ENCODE data around the gene SCUBE3.

The SCUBE3 gene

DNA sequence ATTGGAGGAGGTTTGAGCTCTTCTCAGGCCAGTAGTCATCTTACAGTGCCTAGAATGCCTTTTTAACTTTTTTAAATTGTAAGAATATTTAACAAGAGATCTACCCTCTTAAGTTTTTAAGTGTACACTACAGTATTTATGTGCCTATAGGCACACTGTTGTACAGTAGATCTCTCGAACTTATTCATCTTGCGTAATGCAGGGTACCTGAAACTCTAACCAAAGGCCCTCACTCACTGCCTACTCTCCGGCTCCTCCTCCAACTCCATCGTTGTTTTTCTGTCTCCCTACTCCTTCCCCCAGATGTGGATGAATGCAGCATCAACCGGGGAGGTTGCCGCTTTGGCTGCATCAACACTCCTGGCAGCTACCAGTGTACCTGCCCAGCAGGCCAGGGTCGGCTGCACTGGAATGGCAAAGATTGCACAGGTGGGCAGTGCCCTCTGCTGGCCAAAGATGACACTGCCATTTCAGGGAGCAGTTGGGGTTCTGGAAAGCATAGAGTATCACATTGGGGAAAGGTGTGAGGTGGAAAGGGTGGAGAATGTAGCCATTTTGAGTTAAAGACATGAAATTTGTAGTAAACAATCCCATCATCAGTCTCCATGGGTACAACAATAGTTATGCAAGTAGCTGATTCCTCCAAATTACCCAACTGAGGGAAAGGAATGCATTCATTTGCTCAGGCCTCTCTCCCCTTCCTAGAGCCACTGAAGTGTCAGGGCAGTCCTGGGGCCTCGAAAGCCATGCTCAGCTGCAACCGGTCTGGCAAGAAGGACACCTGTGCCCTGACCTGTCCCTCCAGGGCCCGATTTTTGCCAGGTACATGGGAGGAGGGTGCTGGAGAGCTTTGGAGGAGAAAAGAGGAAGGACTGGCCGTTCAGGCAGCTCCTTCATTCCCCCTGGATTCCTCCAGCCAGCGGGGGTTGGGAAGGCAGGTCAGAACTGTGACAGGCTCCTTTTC is 27.4 kb downstream of the SCUBE3 start:
- H3K27ac ChIP-seq, result no peak overlapping the region
- no peak for DNase-seq (ENCODE audit: low read depth, low spot score)
- no peak overlapping the region for H3K9ac ChIP-seq (ENCODE audit: insufficient read length)
- H3K9me3 ChIP-seq (ENCODE audit: low read depth, low read length), result no peaks in the 10 kb centered on the region
- TF ChIP-seq FOXP2 (optimal IDR thresholded peaks at IDR 0.05; ENCODE audit: control extremely low read depth, extremely low read length, insufficient read depth) (no peak), EZH2 (IDR thresholded peaks at IDR 0.05) (no peak), POLR2AphosphoS5 (IDR thresholded peaks at IDR 0.05; ENCODE audit: borderline replicate concordance, low read depth, low read length) (no peak)
- H3K4me3 ChIP-seq, result no peak overlapping the region
- H3K36me3 ChIP-seq (ENCODE audit: insufficient read depth, low read length), result peaks cover 7% of the 10 kb centered on the region; the same call in 1 of the 2 replicates

DNA sequence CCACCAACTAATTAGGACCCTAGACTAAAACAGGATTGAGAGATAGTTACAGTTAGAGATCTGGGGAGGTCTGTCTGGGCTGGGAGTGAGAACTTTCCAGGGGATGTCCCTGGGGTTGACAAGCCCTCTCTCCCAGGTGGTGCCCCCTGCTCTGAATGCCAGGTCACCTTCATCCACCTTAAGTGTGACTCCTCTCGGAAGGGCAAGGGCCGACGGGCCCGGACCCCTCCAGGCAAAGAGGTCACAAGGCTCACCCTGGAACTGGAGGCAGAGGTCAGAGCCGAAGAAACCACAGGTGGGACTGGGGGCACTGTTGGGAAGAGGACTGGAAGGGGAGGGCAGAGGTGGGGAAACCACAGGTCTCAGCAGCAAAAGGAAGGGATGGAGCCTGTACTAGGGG is 28.7 kb downstream of the SCUBE3 start:
- TF ChIP-seq FOXP2 (optimal IDR thresholded peaks at IDR 0.05; ENCODE audit: control extremely low read depth, extremely low read length, insufficient read depth) (no peak), EZH2 (IDR thresholded peaks at IDR 0.05) (no peak), POLR2AphosphoS5 (IDR thresholded peaks at IDR 0.05; ENCODE audit: borderline replicate concordance, low read depth, low read length) (no peak)
- H3K9ac ChIP-seq (ENCODE audit: insufficient read length), result no peak overlapping the region
- no peak overlapping the region for H3K4me3 ChIP-seq
- peaks cover 9% of the 10 kb centered on the region; the same call in 1 of the 2 replicates for H3K36me3 ChIP-seq (ENCODE audit: insufficient read depth, low read length)
- no peaks in the 10 kb centered on the region for H3K9me3 ChIP-seq (ENCODE audit: low read depth, low read length)
- no peak overlapping the region for H3K27ac ChIP-seq
- DNase-seq (ENCODE audit: low read depth, low spot score), result no peak

DNA sequence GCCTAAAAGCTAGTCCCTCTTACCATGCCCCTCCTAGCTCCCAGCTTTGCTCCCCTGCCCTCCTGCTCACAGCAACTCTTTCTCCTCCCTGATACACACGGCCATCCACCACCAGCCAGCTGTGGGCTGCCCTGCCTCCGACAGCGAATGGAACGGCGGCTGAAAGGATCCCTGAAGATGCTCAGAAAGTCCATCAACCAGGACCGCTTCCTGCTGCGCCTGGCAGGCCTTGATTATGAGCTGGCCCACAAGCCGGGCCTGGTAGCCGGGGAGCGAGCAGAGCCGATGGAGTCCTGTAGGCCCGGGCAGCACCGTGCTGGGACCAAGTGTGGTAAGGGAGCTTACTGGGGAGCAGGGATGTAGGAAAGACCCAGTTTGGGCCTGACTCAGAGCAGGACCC is 29.1 kb downstream of the SCUBE3 start:
- H3K9ac ChIP-seq (ENCODE audit: insufficient read length), result no peak overlapping the region
- peaks cover 9% of the 10 kb centered on the region; the same call in 1 of the 2 replicates for H3K36me3 ChIP-seq (ENCODE audit: insufficient read depth, low read length)
- H3K4me3 ChIP-seq, result no peak overlapping the region
- TF ChIP-seq FOXP2 (optimal IDR thresholded peaks at IDR 0.05; ENCODE audit: control extremely low read depth, extremely low read length, insufficient read depth) (no peak), EZH2 (IDR thresholded peaks at IDR 0.05) (no peak), POLR2AphosphoS5 (IDR thresholded peaks at IDR 0.05; ENCODE audit: borderline replicate concordance, low read depth, low read length) (no peak)
- H3K27ac ChIP-seq, result no peak overlapping the region
- DNase-seq (ENCODE audit: low read depth, low spot score), result no peak
- no peaks in the 10 kb centered on the region for H3K9me3 ChIP-seq (ENCODE audit: low read depth, low read length)

DNA sequence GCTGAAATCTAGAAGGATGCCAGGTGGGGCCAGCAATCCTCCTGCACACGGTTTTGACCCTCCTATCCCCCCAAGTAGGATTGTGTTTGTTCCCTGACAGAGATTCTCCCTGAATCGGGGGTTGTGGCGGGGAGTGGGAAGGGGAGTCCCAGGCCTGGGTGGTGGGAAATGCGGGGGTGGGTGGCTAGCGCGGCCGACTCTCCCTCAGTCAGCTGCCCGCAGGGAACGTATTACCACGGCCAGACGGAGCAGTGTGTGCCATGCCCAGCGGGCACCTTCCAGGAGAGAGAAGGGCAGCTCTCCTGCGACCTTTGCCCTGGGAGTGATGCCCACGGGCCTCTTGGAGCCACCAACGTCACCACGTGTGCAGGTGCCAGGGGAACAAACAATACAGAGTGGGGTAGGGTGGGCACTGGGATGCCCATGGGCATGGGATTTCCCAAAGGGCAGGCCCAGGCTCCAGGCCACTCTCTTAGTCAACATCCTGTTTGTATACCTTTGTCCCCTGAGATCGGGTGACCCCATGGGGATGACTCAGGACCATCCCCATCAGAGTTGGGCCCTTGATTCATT is 29.7 kb downstream of the SCUBE3 start:
- DNase-seq (ENCODE audit: low read depth, low spot score), result no peak
- peaks cover 9% of the 10 kb centered on the region; the same call in 1 of the 2 replicates for H3K36me3 ChIP-seq (ENCODE audit: insufficient read depth, low read length)
- H3K9ac ChIP-seq (ENCODE audit: insufficient read length), result no peak overlapping the region
- no peak for TF ChIP-seq FOXP2 (optimal IDR thresholded peaks at IDR 0.05; ENCODE audit: control extremely low read depth, extremely low read length, insufficient read depth)
- H3K27ac ChIP-seq, result no peak overlapping the region
- H3K4me3 ChIP-seq, result no peak overlapping the region
- no peaks in the 10 kb centered on the region for H3K9me3 ChIP-seq (ENCODE audit: low read depth, low read length)

DNA sequence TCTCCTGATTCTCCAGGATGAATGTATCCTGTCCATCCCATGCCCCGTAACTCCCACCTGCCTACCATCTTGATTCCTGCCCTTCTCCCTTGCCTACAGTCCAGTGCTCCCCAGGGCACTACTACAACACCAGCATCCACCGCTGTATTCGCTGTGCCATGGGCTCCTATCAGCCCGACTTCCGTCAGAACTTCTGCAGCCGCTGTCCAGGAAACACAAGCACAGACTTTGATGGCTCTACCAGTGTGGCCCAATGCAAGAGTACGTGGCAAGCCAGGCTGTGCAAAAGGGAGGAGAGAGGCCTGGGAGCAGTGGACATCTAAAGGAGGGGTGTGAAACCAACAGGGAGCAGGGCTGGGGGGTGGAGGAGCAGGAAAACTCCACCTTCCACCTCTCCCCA is 30.8 kb downstream of the SCUBE3 start:
- no peak overlapping the region for H3K4me3 ChIP-seq
- H3K27ac ChIP-seq, result no peak overlapping the region
- no peak for DNase-seq (ENCODE audit: low read depth, low spot score)
- H3K9ac ChIP-seq (ENCODE audit: insufficient read length), result no peak overlapping the region
- TF ChIP-seq POLR2AphosphoS5 (IDR thresholded peaks at IDR 0.05; ENCODE audit: borderline replicate concordance, low read depth, low read length) (no peak), FOXP2 (optimal IDR thresholded peaks at IDR 0.05; ENCODE audit: control extremely low read depth, extremely low read length, insufficient read depth) (no peak), EZH2 (IDR thresholded peaks at IDR 0.05) (no peak)
- peaks cover 9% of the 10 kb centered on the region; the same call in 1 of the 2 replicates for H3K36me3 ChIP-seq (ENCODE audit: insufficient read depth, low read length)
- no peaks in the 10 kb centered on the region for H3K9me3 ChIP-seq (ENCODE audit: low read depth, low read length)

DNA sequence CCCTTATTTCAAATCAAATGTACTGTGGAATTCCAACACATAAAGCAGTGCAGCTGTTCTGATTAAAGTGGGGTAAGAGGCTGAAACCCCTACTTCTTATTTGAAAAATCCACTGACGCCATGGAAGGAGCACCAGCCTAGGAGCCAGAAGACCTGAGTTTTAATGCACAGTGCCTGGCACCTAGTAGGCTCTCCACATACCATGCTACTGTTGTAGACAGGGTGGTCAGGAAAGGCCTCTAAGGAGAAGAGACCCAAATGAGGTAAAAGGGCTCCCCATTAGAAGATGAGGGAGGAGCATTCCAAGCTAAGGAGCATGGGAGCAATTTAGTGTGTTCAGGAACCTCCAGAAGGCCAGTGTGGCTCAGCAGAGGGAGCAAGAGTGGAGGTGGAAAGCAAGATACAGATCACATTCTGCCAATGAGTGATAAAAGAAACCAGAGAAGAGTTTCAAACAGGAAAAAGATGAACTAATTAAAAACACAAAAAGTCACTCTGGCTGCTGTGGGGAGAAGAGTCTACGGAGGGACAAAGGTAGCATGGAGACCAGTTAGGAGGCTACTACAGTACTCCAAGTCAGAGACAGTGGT is 34.0 kb downstream of the SCUBE3 start:
- TF ChIP-seq FOXP2 (optimal IDR thresholded peaks at IDR 0.05; ENCODE audit: control extremely low read depth, extremely low read length, insufficient read depth), result no peak
- TF ChIP-seq POLR2AphosphoS5 (IDR thresholded peaks at IDR 0.05; ENCODE audit: borderline replicate concordance, low read depth, low read length), result no peak
- no peak for TF ChIP-seq EZH2 (IDR thresholded peaks at IDR 0.05)
- no peak overlapping the region for H3K4me3 ChIP-seq
- no peak for DNase-seq (ENCODE audit: low read depth, low spot score)
- no peaks in the 10 kb centered on the region for H3K9me3 ChIP-seq (ENCODE audit: low read depth, low read length)
- peak overlapping the region; percentile 10; the same call in 1 of the 2 replicates for H3K27ac ChIP-seq
- H3K9ac ChIP-seq (ENCODE audit: insufficient read length), result no peak overlapping the region
- peaks cover 9% of the 10 kb centered on the region; the same call in 1 of the 2 replicates for H3K36me3 ChIP-seq (ENCODE audit: insufficient read depth, low read length)

DNA sequence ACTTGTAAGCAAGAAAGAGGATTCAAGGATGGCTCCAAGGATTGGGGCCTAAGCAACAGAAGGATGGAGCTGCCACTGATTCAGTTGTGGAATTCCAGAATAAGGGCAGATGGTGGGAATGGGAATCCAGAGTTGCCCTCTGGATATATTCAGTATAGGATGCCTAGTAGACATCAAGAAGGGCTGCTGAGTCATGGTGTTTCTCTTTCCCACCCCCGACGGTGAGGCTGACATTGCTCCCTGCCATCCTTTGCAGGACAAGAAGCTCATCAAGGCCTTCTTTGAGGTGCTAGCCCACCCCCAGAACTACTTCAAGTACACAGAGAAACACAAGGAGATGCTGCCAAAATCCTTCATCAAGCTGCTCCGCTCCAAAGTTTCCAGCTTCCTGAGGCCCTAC is 34.5 kb downstream of the SCUBE3 start:
- Histone ChIP-seq H3K9me3 (ENCODE audit: low read depth, low read length) (no peaks in the 10 kb centered on the region), H3K9ac (ENCODE audit: insufficient read length) (no peak overlapping the region), H3K4me3 (no peak overlapping the region), H3K36me3 (ENCODE audit: insufficient read depth, low read length) (peaks cover 9% of the 10 kb centered on the region; the same call in 1 of the 2 replicates), H3K27ac (0 out of 2 replicates have a peak overlapping the region, but pooled peaks have one; percentile 10)
- DNase-seq (ENCODE audit: low read depth, low spot score), result no peak
- TF ChIP-seq EZH2 (IDR thresholded peaks at IDR 0.05) (no peak), FOXP2 (optimal IDR thresholded peaks at IDR 0.05; ENCODE audit: control extremely low read depth, extremely low read length, insufficient read depth) (no peak), POLR2AphosphoS5 (IDR thresholded peaks at IDR 0.05; ENCODE audit: borderline replicate concordance, low read depth, low read length) (no peak)

DNA sequence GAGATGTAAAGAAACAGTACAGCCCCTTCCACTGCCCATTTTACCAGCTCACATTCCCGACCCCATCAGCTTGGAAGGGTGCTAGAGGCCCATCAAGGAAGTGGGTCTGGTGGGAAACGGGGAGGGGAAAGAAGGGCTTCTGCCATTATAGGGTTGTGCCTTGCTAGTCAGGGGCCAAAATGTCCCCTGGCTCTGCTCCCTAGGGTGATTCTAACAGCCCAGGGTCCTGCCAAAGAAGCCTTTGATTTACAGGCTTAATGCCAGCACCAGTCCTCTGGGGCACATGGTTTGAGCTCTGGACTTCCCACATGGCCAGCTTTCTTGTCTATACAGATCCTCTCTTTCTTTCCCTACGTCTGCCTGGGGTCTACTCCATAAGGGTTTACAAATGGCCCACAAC is 35.2 kb downstream of the SCUBE3 start:
- TF ChIP-seq EZH2 (IDR thresholded peaks at IDR 0.05), result no peak
- H3K4me3 ChIP-seq, result no peak overlapping the region
- no peak for DNase-seq (ENCODE audit: low read depth, low spot score)
- H3K36me3 ChIP-seq (ENCODE audit: insufficient read depth, low read length), result peaks cover 9% of the 10 kb centered on the region; the same call in 1 of the 2 replicates
- H3K9ac ChIP-seq (ENCODE audit: insufficient read length), result no peak overlapping the region
- no peak overlapping the region for H3K27ac ChIP-seq
- no peaks in the 10 kb centered on the region for H3K9me3 ChIP-seq (ENCODE audit: low read depth, low read length)

Measured in SK-N-MC (cell line).